Lung microvascular endothelial cell (primary cell): ENCODE results near the gene ZNF438. TPM values are rescaled to one million over a fixed set of nuclear protein-coding genes. Genes with fewer than 3 reads are reported as not detected.

Experiments used
- DNase-seq, 2 donors: peaks; one replicate each; pipeline versions ENCODE4 v3.0.0 to v3.0.0-alpha.2; 2010; ENCODE audit warnings: low read depth in 2 of 2
- total RNA-seq: library from RNA; depleted of rRNA; stranded (reverse); fragments of >200 nt; gene quantifications from 2 replicates; pipeline ENCODE4 v1.2.1, GENCODE V29; 2014

Gene ZNF438
- total RNA-seq, 1 donor from 2014 or later, result 2.6 TPM

DNA sequence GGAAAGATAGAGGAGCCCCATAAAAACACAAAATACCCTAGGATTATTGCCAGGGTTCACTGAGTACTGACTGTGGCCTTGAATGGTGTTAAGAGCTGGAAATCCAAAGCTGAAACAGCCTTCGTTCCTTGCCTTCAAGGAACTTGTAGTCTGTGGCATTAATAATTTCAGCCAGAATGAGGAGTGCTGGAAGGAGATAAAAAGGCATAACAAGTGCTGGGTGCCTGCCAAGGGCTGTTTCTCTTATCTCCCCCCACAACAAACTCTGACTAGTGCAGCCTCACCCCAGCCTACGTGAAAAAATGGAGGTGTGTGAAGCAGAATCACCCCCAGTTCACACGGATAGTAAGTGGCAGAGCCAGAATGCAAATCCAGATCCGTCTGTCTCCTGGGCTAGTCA, 203.0 kb downstream of the ZNF438 start:
- no peak for DNase-seq

DNA sequence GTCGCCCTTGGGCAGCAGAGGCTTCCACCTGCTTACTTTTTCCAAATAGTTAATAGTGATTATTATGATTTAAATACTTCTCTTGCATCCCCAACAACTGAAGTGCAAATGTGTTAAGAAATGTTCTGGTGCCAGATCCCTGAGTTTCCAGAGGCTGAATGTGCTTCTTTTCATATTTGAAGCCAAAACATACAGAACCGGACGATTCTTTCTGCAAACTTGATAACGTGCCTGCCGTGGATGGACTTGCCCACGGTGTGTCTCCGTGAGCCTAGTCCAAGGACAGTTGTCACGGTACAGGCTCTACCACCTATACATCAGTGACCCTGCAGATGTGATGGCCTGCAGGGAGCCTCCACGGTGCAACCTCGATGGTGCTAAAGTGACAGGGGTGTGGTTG, 203.5 kb downstream of the ZNF438 start:
- no peak for DNase-seq

DNA sequence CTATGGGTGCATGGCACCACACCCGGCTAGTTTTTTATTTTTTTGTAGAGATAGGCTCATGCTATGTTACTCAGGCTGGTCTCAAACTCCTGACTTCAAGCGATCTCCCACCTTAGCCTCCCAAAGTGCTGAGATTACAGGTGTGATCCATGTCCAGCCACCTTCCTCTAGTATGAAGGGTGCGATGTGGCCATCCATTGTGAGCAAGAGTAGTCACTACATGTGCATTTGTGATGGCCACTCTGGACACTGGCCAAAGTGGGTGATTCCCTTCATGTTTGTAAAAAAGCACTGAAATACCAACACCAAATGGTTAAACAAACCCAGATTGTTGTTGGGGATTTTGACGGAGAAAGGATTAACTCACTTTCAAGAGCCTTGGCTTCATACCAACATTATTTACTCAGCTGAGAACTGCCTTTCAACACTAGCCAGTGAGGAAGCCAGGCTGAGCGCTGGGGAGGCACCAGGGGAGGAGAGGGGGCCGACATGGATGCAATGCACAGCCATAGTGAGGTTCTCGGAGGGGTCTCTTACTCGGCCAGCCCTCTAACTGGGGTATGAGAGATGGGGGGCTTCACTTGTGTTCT, 204.0 kb downstream of the ZNF438 start:
- DNase-seq, result peak in 1 of 2 donors; percentile 68

DNA sequence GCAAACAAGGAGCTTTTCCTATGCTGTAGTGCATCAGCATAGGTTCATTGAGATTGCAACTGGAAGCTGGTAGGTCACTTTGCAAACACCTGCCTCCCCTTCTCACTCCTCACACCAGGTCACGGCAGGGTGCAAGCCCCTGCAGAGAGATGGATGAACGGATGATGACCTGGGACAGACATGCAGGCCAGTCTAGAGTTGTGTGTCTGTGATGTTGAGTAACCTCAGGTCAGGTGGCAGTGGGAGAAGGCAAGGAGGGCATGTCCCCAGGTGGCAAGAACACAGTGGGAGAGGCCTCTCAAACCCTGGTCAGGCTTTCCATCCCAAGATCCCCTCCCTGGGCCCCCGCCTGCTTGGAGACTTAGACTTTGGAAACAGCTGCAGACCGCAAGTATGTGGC, 205.0 kb downstream of the ZNF438 start:
- DNase-seq, result no peak

DNA sequence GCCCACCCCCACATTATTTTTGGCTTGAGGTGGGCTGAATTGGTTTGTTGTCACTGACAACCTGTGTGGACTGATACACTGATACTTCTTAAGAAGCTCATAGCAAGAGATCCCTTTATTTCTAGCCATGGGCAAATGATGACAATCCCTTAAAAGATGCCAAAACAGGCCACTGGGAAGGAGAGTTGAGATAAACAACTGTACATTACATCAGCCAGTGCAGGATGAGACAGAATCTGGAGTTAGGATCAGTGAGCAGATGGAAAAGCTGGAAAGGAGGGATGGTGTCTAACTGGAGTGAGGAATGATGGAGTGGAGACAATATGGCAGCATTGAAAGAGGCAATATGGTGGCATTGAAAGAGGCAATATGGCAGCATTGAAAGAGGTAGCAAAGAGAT, 206.2 kb downstream of the ZNF438 start:
- DNase-seq, result no peak

DNA sequence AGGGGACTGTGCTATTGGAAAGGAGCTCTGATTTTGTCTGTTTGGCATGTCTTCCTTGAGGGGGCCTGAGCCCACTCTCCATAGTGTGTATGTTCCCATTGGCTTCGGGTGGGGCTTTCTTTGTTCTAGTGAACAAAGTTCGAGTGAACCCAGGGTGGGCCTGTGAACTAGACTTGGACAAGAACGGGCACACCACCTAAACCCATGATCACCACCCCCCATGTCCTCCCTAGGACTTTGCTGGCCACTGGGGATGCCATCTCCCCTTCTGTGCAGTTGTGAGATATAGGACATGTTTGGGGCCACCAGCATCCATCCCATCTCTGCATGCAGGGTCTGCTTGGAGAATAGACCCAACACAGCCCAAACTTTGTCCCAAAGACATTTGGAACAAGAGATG, 206.6 kb downstream of the ZNF438 start:
- DNase-seq, result no peak

DNA sequence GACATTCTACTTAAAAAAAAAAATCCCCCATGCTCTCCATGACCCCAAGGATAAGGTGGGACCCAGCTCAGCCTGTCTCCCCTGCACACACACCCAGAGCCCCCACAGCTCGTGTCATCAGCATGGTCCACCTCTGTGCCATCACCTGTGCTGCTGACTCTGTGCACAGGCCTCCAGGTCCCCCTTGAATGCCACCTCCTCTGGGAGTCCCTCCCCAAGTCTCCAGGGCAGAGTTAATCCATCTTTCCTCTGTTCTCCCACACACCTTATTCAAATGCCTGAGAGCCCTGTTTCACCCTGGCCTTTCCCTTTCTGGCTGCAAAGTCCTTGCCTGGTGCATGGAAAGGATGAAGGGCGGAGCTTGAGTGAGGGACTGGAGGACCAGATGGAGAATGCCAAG, 208.0 kb downstream of the ZNF438 start:
- no peak for DNase-seq

DNA sequence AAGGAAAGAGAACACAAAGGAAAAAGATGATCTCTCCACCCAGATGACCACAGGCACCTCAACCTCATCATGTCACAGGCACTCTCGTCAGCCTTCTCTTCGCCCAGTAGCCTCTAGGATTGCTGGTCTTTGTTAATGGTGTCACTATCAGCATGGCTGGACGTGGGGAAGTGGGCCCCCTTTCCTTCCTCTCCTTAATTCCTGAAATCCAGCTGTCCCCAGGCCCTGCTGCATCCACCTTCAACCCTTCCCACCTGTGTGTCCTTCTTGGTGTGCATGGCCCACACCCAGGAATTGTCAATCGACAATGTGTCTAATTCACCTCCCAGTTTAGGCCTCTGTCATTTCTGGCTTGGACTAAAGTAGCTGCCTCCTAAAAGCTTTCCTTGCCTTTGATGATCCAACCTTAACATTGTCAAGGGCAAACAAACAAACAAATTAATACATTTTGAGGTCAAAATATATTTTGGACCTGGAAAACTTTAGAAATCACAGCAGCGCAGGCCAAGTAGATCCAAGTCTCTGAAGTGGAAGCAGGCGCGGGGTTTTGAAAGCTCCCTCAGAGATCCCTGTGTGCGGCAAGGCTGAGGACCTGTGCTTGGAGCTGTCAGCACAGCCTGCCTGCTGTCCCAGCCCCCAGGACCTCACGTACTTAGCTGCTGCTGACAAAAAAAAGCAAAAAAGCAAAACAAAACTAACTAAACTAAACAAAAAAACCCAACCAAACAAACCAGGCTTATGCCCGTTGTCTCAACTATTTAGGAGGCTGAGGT, 208.8 kb downstream of the ZNF438 start:
- no peak for DNase-seq

DNA sequence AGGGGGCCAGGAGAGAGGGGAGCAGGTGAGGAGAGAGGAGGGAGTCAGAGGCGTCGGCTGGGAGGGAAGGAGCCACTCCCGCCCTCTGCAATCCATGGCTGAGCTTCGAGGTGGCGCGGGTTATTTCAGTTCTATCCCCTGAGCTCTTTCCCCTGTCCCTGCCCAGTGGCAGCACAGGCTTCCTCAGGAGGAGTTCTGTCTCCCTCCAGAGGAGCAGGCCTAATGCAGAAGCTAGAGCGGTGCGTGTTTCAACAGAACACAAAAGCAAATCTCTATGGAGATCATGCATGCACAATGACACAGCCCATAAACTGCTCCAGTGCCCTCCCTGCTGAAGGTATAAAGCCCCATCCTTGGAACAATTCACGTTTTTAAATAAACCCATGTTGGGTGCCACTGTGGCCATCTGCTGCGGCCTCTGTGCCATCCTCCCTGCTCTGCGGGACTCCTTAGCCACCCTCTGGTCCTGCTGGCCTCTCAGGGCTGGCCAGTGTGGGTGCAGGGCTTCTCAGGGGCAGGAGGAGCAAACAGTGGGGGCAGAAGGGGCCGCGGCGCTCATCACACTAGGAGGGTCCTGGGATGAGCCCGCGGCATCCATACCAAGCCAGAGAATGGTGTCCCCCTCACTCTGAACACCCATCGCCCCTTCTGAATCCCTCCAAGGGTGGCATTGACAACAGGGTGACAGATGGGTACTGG, 209.5 kb downstream of the ZNF438 start:
- no peak for DNase-seq

DNA sequence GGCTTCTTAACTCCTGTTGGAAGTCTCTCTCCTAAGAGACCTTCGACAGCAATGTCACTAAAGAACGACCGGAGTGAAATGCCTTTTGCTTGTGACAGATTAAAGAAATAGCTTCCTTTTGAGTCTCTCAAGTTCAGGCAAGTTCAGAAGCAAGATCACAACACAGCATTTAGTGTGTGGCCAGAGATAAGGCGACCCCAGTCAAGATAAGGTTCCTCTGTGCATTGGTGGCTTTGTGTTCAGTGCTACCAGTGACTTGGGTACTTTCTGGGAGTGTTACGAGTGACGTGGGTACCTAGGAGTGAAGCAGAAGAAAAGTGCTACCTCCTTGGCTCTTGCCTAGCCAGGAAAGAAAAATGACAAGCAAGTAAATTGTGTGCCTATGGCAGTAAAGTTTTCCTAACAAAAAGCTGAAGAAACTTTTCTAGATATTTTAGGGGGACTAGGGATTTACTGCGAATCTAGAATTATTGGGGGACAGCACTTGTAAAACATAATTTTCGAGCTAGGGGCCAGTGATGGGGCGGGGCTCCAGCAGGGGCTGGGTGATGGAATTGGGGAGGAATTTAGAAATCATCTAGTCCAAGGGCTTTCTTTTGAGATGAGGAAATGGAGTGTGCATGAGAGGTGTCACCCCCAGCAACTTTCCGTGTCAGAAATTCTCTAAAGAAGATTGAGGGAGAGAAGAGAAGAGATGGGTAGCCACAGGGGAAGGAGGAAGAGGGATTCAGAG, 210.2 kb downstream of the ZNF438 start:
- DNase-seq, result no peak

DNA sequence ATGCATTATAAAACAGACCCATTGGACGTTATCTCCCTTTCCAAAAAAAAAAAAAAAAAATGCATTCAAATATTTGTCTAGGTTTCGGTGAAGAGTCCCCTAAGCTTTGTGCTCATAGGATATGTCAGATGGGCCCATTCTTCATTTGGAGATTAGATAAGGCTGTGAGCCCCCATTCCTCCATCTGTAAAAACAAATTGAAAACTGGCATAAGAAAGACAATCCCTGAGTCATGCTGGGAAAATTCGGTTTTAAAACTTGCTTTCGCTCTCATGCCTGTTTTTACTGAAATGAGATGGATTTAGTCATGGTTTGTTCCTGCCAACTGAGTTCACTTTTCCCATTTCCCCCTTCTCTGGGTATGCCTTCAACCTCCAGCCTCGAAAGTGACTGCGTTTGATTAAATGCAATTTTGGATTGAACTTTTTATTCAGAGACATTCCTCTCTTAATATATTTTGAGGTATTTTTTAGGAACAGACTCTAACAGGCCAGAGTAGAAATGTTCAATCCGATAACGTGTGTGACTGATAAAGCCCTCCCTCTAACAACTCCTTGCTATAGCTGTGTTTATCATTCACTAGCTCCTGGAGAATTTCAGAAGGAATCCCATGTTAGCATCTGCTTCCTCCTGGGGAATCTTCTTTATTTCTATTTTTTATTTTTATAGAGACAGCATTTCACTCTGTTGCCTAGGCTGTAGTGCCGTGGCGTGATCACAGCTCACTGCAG, 211.2 kb downstream of the ZNF438 start:
- DNase-seq, result peak; percentile 86

DNA sequence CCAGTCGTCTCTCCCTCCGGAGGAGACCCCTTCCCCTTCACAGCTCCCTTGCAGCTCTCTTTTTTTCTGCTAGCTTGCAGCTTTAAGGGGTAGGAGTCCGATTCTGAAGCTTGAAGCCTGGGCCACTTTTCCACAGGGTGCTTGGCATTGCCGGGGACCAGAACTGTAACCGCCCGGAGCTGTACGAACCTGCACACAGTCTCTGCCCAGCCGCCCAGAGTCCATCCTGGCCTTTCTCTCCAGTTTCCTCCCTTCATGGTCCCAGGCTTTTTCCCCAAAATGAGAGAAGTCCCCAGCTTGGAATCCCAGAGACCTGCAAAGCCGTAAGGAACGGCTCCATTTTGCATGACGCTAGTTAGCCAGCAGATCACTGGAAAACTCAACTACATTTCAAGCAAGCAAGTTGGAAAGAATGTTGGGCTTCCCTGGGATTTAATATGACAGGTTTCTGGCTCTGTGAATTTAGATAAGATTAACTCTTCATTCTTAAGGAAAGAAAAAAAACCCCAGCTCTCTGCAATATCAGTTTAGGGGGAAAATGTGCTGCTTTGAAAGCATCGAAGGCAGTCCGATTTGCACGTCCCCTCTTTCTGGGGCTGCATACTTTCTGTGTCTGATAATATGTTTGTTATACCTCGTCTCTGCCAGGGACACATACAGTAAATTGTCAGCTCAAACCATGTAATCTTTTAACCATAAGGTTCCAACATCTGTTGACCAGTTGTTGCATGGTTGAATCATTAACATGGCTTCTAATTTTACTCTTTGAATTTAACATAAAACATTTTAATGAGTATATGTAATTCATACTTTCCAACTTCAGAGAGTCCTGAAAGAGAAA, 212.1 kb downstream of the ZNF438 start:
- DNase-seq, result no peak

DNA sequence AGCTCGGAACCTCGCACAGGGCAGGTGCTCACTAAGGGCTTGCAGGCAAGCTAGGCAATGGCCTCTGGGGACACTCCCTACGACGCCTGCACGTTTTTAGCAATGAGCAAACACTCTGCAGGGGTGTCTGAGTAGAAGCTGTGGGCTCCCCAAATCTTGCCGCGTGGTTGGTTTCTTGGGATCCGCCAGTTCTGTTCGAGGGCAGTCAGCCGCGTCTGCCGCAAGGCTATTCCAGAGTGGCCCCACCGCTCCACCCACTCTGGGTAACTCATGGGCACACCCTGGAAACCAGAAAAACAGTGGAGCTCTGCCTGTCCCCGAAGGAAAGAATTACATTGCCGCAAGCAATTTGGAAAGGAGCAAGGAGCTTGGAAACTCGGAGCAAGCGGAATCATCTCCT, 212.8 kb downstream of the ZNF438 start:
- no peak for DNase-seq

DNA sequence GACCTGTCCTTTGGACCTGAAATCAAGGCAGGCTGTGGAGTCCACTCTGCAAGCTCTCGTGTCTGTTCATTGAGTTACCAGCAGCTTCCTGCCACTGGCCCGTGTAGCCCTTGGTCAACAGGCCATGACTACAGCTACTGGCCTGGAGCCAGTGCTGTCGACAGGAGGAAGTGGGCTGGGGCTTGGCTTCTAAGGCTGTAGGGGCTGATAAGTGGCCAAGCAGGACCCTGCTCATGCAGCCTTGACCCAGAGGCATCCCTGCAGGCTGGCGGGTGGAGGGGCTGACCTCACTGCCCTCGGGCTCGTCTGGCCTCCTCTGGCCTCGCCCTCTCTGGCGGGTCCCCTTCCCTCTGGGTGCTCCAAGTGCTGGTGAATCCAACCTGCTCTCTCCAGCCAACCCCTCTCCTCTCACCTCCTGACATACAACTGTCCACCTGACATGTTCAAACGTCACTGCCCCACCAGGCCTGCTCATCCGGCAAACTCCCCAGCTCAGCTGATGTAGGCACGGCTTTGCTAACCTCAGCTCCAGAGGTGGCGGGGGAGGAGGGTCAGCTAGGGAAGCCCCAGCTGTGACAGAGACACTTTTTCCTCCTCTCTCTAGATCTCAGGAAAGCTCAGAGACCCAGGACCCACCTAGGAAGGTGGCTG, 213.5 kb downstream of the ZNF438 start:
- peak; percentile 87 to 93 for DNase-seq

DNA sequence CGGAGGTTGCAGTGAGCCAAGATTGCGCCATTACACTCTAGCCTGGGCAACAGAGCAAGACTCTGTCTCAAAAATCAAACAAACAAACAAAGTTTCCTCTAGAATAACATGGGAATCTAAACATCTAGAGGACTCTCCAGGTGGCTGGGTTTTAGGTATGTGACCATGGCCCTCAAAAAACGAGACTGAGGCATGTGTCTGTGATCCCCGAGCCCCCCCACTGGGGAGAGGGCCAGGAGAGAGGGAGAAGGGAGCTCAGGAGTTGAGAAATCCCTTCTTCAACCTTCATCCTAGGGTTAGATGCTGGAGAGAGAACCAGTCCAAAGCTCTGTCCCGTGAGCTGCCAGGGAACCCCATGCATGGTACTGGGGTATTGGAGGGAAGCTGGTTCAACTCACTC, 214.1 kb downstream of the ZNF438 start:
- DNase-seq, result no peak

DNA sequence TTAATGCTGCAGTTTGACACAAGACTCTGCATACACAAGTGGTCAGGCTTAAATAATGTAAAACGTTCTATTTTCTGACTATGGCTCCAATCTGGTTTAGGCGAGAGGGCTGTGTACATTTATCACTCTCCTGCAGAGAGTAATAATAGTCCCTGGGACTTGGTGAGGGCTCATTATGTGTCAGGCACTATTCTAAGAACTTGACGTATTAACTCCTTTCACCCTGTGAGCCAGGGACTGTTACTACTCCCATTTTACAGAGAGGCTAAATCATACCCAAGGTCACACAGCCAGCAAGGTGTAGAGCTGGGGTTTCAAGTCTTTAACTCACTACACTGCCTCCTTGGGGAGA, 214.9 kb downstream of the ZNF438 start:
- DNase-seq, result no peak

DNA sequence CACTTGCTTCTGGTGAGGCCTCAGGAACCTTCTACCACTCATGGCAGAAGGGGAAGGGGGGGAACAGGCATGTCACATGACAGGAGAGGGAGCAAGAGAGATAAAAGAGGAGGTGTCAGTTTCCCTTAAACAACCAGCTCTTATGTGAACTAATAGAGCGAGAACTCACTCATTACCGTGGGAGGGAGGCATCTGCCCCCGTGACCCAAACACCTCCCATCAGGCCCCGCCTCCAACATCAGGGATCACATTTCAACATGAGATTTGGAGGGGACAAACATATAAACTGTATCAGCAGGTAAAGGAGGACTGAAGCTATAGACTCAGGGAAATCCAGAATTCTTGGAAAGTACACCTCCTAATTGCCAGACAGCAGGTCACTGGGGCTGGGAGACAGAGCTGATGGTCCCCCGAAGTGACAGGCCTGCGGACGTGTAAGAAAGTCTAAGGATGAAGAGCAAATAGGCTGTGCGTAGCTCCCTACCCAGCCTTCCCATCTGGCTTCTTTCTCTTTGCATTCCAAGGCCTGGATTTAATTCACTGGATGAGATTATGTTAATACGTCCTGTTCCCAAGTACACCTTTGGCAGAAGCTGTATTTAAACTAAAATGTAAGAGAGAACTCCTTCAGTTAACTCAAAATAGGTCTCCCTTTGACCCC, 215.4 kb downstream of the ZNF438 start:
- DNase-seq, result no peak

DNA sequence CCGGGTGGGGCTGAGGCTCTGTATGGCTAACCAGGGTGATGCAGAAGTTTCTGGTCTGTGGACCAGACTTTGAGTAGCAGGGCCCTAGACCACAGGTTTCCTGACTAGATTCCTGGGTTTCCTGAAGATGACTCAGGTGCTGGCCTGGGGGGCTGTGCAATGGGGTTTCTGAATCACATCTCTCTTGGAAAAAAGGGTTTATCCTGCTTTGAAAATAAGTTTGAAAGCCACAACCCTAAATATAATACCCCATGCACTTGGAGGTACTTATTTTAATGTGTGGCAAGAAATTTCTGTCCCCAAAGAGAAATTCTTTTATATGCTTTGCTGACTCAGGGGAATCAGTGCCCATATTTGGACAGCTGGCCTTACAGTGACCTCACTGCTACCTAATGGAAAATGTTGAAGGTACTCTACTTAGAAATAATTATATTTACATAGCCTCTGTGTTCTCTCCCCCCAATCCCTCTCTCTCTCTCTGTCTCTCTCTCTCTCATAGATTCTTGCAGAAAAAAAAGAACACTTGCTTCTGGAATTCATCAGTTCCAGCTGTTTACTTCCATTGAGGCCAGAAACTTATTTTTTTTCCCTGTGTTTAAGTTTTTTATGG, 217.7 kb downstream of the ZNF438 start:
- peak; percentile 67 to 91 for DNase-seq
